PC-9 (cell line): ENCODE data around the gene PSMD3. TPM values are rescaled to one million over a fixed set of nuclear protein-coding genes. Genes with fewer than 3 reads are reported as not detected.
"Not testable (repeated sequence)": the region's sequence is repeated elsewhere in the genome, so short reads cannot be mapped to it uniquely, and the experiment has no call there.

Source experiments
- BruUV-seq: library from RNA; stranded (reverse); fragments of 400-500 nt; replicated peaks from 2 replicates; lab custom pipeline; 2021; lab: Mats Ljungman, UMichigan
- CTCF ChIA-PET: fragments of 300-600 bp; sonication (Branson Sonifier 250); formaldehyde crosslinking; loops from one replicate; lab custom pipeline; 2022; ENCODE audit warnings: antibody characterized with exemption; lab: Charles Lee
- POLR2A ChIA-PET: fragments of 300-600 bp; sonication (Branson Sonifier 250); formaldehyde crosslinking; loops from one replicate; lab custom pipeline; 2022; ENCODE audit warnings: antibody characterized with exemption; ENCODE audit not compliant: unreplicated experiment; lab: Charles Lee
- DNase-seq, 2 experiments: peaks; one replicate each; pipeline versions ENCODE4 v3.0.0 to v3.0.0-alpha.2; 2015 to 2022; ENCODE audit warnings: mixed read lengths in 1 of 2
- H2AFZ ChIP-seq: fragments of 200-600 bp; sonication (generic); 2 replicates; pipeline ENCODE4 v1.8.1; 2017; ENCODE audit warnings: antibody characterized with exemption
- H3F3A ChIP-seq: fragments of 200-600 bp; sonication (generic); 2 replicates; pipeline ENCODE4 v1.8.1; 2017; ENCODE audit warnings: antibody characterized with exemption, mild to moderate bottlenecking, low read depth; ENCODE audit not compliant: insufficient read depth
- H3K27ac ChIP-seq: fragments of 200-600 bp; sonication (generic); 2 replicates; pipeline ENCODE4 v1.6.1; 2016; ENCODE audit warnings: mixed run types
- H3K27me3 ChIP-seq: fragments of 200-600 bp; sonication (generic); 2 replicates; pipeline ENCODE4 v1.6.1; 2016; ENCODE audit warnings: low read depth, mixed run types; ENCODE audit not compliant: insufficient read depth
- H3K36me3 ChIP-seq: fragments of 200-600 bp; sonication (generic); 2 replicates; pipeline ENCODE4 v1.6.1; 2016; ENCODE audit warnings: low read depth, mixed run types
- H3K4me1 ChIP-seq: fragments of 200-600 bp; sonication (generic); replicated peaks from 2 replicates; pipeline ENCODE4 v1.6.1; 2016; ENCODE audit warnings: mixed run types; ENCODE audit not compliant: insufficient read depth
- H3K4me2 ChIP-seq: fragments of 200-600 bp; sonication (generic); 2 replicates; pipeline ENCODE4 v1.6.1; 2017; ENCODE audit warnings: mixed run types
- H3K4me3 ChIP-seq: fragments of 200-600 bp; sonication (generic); 2 replicates; pipeline ENCODE4 v1.6.1; 2016; ENCODE audit warnings: mixed run types
- H3K79me2 ChIP-seq: fragments of 200-600 bp; sonication (generic); 2 replicates; pipeline ENCODE4 v1.6.1; 2017; ENCODE audit warnings: low read depth, mixed run types
- H3K9me2 ChIP-seq: fragments of 200-600 bp; sonication (generic); 2 replicates; pipeline ENCODE4 v1.8.1; 2017; ENCODE audit warnings: mild to moderate bottlenecking; ENCODE audit not compliant: insufficient read depth
- H3K9me3 ChIP-seq: fragments of 200-600 bp; sonication (generic); 2 replicates; pipeline ENCODE4 v1.8.1; 2016; ENCODE audit warnings: low read depth; ENCODE audit not compliant: insufficient read depth
- H4K20me1 ChIP-seq: fragments of 200-600 bp; sonication (generic); 2 replicates; pipeline ENCODE4 v1.8.1; 2017; ENCODE audit not compliant: insufficient read depth
- EZH2 ChIP-seq: fragments of 200-600 bp; sonication (generic); IDR thresholded peaks from 2 replicates; pipeline ENCODE4 v1.8.0; 2017; ENCODE audit warnings: antibody characterized with exemption, low read depth
- intact Hi-C: fragments of 100-400 bp; cut with micrococcal nuclease; formaldehyde crosslinking; loops from one replicate; pipeline ENCODE4 v1.10.0; 2022; ENCODE audit not compliant: unreplicated experiment
- total RNA-seq: library from RNA; stranded (reverse); gene quantifications from 2 replicates; pipeline ENCODE4 v1.2.3, GENCODE V29; 2021
- TF ChIP-seq, protein P1 (sequence below): fragments of 200-600 bp; sonication (generic); conservative IDR thresholded peaks from 2 replicates; pipeline ENCODE4 v1.6.1; 2017; ENCODE audit warnings: mixed run types, antibody characterized with exemption, mild to moderate bottlenecking, moderate library complexity

The PSMD3 gene
- total RNA-seq, 1 experiment from 2014 or later = 130 TPM

DNA sequence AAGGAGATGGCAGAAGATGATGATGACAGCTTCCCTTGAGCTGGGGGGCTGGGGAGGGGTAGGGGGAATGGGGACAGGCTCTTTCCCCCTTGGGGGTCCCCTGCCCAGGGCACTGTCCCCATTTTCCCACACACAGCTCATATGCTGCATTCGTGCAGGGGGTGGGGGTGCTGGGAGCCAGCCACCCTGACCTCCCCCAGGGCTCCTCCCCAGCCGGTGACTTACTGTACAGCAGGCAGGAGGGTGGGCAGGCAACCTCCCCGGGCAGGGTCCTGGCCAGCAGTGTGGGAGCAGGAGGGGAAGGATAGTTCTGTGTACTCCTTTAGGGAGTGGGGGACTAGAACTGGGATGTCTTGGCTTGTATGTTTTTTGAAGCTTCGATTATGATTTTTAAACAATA is 16.9 kb downstream of the PSMD3 start:
- no peak overlapping the region for H2AFZ ChIP-seq
- H3K9me2 ChIP-seq = no peaks in the 10 kb centered on the region
- H3K4me1 ChIP-seq = no peaks in the 10 kb centered on the region
- H4K20me1 ChIP-seq = no peaks in the 10 kb centered on the region
- no peaks in the 10 kb centered on the region for H3K27me3 ChIP-seq
- no peaks in the 10 kb centered on the region; the same call in none of the 2 replicates for H3F3A ChIP-seq
- no peaks in the 10 kb centered on the region for H3K79me2 ChIP-seq
- DNase-seq = no peak
- no peak for TF ChIP-seq EZH2
- TF ChIP-seq, protein P1, sequence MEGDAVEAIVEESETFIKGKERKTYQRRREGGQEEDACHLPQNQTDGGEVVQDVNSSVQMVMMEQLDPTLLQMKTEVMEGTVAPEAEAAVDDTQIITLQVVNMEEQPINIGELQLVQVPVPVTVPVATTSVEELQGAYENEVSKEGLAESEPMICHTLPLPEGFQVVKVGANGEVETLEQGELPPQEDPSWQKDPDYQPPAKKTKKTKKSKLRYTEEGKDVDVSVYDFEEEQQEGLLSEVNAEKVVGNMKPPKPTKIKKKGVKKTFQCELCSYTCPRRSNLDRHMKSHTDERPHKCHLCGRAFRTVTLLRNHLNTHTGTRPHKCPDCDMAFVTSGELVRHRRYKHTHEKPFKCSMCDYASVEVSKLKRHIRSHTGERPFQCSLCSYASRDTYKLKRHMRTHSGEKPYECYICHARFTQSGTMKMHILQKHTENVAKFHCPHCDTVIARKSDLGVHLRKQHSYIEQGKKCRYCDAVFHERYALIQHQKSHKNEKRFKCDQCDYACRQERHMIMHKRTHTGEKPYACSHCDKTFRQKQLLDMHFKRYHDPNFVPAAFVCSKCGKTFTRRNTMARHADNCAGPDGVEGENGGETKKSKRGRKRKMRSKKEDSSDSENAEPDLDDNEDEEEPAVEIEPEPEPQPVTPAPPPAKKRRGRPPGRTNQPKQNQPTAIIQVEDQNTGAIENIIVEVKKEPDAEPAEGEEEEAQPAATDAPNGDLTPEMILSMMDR = no peak
- no peak overlapping the region for H3K4me3 ChIP-seq
- POLR2A ChIA-PET = no interaction called here
- no peaks in the 10 kb centered on the region for H3K9me3 ChIP-seq
- no peak overlapping the region for H3K4me2 ChIP-seq
- no peak overlapping the region for H3K27ac ChIP-seq
- intact Hi-C loops = no loop called here
- CTCF ChIA-PET = no interaction called here
- H3K36me3 ChIP-seq = peaks cover 6% of the 10 kb centered on the region; the same call in 1 of the 2 replicates
- no TSS peak for BruUV-seq

DNA sequence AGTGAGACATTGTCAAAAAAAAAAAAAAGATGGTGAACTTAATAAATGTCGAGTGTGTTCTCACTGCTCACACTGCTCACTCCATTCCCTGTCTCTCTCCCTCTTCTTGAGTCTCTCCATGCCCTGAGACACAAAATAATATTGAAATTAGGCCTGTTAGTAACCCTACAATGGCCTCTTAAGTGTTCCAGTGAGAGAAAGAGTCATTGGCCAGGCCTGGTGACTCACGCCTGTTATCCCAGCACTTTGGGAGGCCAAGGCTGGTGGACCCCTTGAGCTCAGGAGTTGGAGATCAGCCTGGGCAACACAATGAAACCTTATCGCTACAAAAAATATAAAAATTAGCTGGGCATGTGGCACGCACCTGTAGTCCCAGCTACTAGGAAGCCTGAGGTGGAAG is 18.5 kb downstream of the PSMD3 start:
- no peak overlapping the region for H3K4me3 ChIP-seq
- no peak overlapping the region for H3K4me2 ChIP-seq
- no peak for DNase-seq
- no peaks in the 10 kb centered on the region; the same call in none of the 2 replicates for H3F3A ChIP-seq
- no peaks in the 10 kb centered on the region for H3K4me1 ChIP-seq
- no peaks in the 10 kb centered on the region for H3K79me2 ChIP-seq
- no peaks in the 10 kb centered on the region for H3K36me3 ChIP-seq
- intact Hi-C loops = no loop called here
- no peak overlapping the region for H3K27ac ChIP-seq
- ChIA-PET POLR2A (no interaction called here), CTCF (no interaction called here)
- TF ChIP-seq, protein P1 = no peak
- TF ChIP-seq EZH2 = no peak
- H3K27me3 ChIP-seq = no peaks in the 10 kb centered on the region
- no peaks in the 10 kb centered on the region for H3K9me3 ChIP-seq
- no TSS peak for BruUV-seq
- H3K9me2 ChIP-seq = no peaks in the 10 kb centered on the region
- no peak overlapping the region for H2AFZ ChIP-seq
- no peaks in the 10 kb centered on the region for H4K20me1 ChIP-seq

DNA sequence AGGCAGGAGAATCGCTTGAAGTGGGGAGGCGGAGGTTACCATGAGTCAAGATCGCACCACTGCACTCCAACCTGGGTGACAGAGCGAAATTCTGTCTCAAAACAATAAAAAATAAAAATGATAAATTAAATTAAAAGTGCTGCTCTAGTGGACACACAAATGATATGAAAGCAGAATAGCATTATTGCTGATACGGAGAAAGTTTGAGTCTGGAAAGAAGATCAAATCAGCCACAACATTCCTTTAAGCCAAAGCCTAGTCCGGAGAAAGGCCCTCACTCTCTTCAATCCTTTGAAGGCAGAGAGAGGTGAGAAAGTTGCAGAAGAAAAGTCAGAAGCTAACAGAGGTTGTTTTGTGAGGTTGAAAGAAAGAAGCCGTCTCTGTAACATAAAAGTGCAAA is 19.6 kb downstream of the PSMD3 start:
- Histone ChIP-seq H3K9me3 (no peaks in the 10 kb centered on the region), H4K20me1 (no peaks in the 10 kb centered on the region), H3K27me3 (no peaks in the 10 kb centered on the region), H3K4me1 (no peaks in the 10 kb centered on the region), H3K36me3 (no peaks in the 10 kb centered on the region), H2AFZ (no peak overlapping the region), H3K27ac (no peak overlapping the region), H3K9me2 (no peaks in the 10 kb centered on the region), H3K4me3 (no peak overlapping the region), H3F3A (no peaks in the 10 kb centered on the region; the same call in none of the 2 replicates), H3K4me2 (no peak overlapping the region), H3K79me2 (no peaks in the 10 kb centered on the region)
- ChIA-PET CTCF (interaction anchor here (0.6 kb wide), 1 partner anchor 397 kb away, joined by 6 read pairs; no protein-coding TSS in a partner anchor), POLR2A (no interaction called here)
- DNase-seq = no peak
- TF ChIP-seq, protein P1 = no peak
- no peak for TF ChIP-seq EZH2
- intact Hi-C loops = no loop called here
- no TSS peak for BruUV-seq

DNA sequence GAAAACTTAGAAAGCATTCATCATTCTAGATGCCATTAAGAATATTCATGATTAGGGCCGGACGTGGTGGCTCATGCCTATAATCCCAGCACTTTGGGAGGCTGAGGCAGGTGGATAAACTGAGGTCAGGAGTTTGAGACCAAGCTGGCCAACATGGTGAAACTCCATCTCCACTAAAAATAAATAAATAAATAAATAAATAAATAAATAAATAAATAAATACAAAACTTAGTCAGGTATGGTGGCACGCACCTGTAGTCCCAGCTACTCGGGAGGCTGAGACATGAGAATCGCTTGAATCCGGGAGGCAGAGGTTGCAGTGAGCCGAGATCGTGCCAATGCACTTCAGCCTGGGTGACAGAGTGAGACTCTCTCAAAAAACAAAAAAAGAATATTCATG is 20.7 kb downstream of the PSMD3 start:
- H3F3A ChIP-seq, H3K79me2 ChIP-seq, POLR2A ChIA-PET, CTCF ChIA-PET, H3K27me3 ChIP-seq, intact Hi-C loops, H3K4me2 ChIP-seq, H3K36me3 ChIP-seq, H3K4me3 ChIP-seq, H4K20me1 ChIP-seq, BruUV-seq, H3K27ac ChIP-seq, H2AFZ ChIP-seq, H3K9me2 ChIP-seq, H3K9me3 ChIP-seq, DNase-seq, H3K4me1 ChIP-seq: not testable (repeated sequence)
